ENCODE results near the gene MRPL22. TPM values are rescaled to one million over a fixed set of nuclear protein-coding genes. Genes with fewer than 3 reads are reported as not detected.

The MRPL22 gene
- total RNA-seq, 1 experiment from 2014 or later, result 68.3 TPM

DNA sequence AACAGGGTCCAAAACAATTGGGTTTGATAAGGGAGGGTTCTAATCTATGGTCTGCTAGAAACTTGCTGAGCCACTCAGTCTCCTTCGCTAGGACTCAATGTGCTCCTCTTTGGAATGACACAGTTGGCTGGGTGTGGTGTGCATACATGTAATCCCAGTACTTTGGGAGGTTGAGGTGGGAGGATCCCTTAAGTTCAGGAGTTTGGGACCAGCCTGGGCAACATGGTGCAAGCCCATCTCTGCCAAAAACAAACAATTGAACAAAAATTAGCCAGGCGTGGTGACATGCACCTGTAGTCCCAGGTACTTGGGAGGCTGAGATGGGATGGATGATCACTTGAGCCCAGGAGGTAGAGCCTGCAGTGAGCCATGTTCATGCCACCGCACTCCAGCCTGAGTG, 70.0 kb downstream of the MRPL22 start:
- Histone ChIP-seq H3K9me2 (ENCODE audit: insufficient read depth) (no peaks in the 10 kb centered on the region), H3K27ac (ENCODE audit: low read depth, low read length) (no peak overlapping the region), H3K4me1 (ENCODE audit: control insufficient read depth in 1 of 2, insufficient read depth in 2 of 2, low read length in 2 of 2) (peaks cover 0 to 10% of the 10 kb centered on the region in 2 experiments; a peak in 2 of 4 replicates), H3K27me3 (ENCODE audit: insufficient read depth, low read length) (peaks cover 5% of the 10 kb centered on the region; the same call in 1 of the 2 replicates), H3K36me3 (ENCODE audit: control insufficient read depth in 1 of 2, insufficient read depth in 2 of 2, low read length in 2 of 2) (no peaks in the 10 kb centered on the region), H3K9me3 (ENCODE audit: control insufficient read depth in 1 of 2, insufficient read depth in 1 of 2, low read depth in 1 of 2, low read length in 2 of 2) (no peaks in the 10 kb centered on the region), H2AFZ (ENCODE audit: low read depth, low read length, poor library complexity, severe bottlenecking) (no peak overlapping the region), H3K79me2 (ENCODE audit: insufficient read depth, low read length) (no peaks in the 10 kb centered on the region), H3K4me3 (replicated peaks in 1 of 2; ENCODE audit: low read depth in 1 of 2, low read length in 2 of 2) (no peak overlapping the region), H3K4me2 (ENCODE audit: low read length) (no peak overlapping the region), H4K20me1 (ENCODE audit: insufficient read depth) (no peaks in the 10 kb centered on the region), H3K9ac (ENCODE audit: low read length) (no peak overlapping the region)
- RAD21 ChIA-PET (ENCODE audit: low non-redundant PET in 1 of 2, low total read pairs in 2 of 2, uncharacterized antibody in 2 of 2, unreplicated experiment in 2 of 2), result no interaction called here
- no TSS peak for BruUV-seq (replicated peaks)
- no peak for TF ChIP-seq EGR1 (IDR thresholded peaks at IDR 0.05; ENCODE audit: low read depth)
- TF ChIP-seq, protein P1, sequence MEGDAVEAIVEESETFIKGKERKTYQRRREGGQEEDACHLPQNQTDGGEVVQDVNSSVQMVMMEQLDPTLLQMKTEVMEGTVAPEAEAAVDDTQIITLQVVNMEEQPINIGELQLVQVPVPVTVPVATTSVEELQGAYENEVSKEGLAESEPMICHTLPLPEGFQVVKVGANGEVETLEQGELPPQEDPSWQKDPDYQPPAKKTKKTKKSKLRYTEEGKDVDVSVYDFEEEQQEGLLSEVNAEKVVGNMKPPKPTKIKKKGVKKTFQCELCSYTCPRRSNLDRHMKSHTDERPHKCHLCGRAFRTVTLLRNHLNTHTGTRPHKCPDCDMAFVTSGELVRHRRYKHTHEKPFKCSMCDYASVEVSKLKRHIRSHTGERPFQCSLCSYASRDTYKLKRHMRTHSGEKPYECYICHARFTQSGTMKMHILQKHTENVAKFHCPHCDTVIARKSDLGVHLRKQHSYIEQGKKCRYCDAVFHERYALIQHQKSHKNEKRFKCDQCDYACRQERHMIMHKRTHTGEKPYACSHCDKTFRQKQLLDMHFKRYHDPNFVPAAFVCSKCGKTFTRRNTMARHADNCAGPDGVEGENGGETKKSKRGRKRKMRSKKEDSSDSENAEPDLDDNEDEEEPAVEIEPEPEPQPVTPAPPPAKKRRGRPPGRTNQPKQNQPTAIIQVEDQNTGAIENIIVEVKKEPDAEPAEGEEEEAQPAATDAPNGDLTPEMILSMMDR (IDR thresholded peaks at IDR 0.05 in 2 of 3, conservative IDR thresholded peaks at IDR 0.05 in 1 of 3; ENCODE audit: borderline replicate concordance in 1 of 3, insufficient read depth in 1 of 3, low read depth in 2 of 3, low read length in 2 of 3), result no peak
- TF ChIP-seq, protein P2, sequence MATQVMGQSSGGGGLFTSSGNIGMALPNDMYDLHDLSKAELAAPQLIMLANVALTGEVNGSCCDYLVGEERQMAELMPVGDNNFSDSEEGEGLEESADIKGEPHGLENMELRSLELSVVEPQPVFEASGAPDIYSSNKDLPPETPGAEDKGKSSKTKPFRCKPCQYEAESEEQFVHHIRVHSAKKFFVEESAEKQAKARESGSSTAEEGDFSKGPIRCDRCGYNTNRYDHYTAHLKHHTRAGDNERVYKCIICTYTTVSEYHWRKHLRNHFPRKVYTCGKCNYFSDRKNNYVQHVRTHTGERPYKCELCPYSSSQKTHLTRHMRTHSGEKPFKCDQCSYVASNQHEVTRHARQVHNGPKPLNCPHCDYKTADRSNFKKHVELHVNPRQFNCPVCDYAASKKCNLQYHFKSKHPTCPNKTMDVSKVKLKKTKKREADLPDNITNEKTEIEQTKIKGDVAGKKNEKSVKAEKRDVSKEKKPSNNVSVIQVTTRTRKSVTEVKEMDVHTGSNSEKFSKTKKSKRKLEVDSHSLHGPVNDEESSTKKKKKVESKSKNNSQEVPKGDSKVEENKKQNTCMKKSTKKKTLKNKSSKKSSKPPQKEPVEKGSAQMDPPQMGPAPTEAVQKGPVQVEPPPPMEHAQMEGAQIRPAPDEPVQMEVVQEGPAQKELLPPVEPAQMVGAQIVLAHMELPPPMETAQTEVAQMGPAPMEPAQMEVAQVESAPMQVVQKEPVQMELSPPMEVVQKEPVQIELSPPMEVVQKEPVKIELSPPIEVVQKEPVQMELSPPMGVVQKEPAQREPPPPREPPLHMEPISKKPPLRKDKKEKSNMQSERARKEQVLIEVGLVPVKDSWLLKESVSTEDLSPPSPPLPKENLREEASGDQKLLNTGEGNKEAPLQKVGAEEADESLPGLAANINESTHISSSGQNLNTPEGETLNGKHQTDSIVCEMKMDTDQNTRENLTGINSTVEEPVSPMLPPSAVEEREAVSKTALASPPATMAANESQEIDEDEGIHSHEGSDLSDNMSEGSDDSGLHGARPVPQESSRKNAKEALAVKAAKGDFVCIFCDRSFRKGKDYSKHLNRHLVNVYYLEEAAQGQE (IDR thresholded peaks at IDR 0.05; ENCODE audit: low read depth), result no peak
- no peak for TF ChIP-seq SP1 (IDR thresholded peaks at IDR 0.05; ENCODE audit: low read depth)
- TF ChIP-seq EZH2phosphoT487 (IDR thresholded peaks at IDR 0.05; ENCODE audit: borderline replicate concordance), result no peak
- no peak for TF ChIP-seq ZFX (IDR thresholded peaks at IDR 0.05)
- TF ChIP-seq ELF1 (IDR thresholded peaks at IDR 0.05; ENCODE audit: borderline replicate concordance, low read depth), result no peak
- TF ChIP-seq, protein P3, sequence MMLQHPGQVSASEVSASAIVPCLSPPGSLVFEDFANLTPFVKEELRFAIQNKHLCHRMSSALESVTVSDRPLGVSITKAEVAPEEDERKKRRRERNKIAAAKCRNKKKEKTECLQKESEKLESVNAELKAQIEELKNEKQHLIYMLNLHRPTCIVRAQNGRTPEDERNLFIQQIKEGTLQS (IDR thresholded peaks at IDR 0.05), result no peak
- no peak for TF ChIP-seq POLR2AphosphoS5 (IDR thresholded peaks at IDR 0.05; ENCODE audit: low read depth, low read length)
- TF ChIP-seq, protein P4, sequence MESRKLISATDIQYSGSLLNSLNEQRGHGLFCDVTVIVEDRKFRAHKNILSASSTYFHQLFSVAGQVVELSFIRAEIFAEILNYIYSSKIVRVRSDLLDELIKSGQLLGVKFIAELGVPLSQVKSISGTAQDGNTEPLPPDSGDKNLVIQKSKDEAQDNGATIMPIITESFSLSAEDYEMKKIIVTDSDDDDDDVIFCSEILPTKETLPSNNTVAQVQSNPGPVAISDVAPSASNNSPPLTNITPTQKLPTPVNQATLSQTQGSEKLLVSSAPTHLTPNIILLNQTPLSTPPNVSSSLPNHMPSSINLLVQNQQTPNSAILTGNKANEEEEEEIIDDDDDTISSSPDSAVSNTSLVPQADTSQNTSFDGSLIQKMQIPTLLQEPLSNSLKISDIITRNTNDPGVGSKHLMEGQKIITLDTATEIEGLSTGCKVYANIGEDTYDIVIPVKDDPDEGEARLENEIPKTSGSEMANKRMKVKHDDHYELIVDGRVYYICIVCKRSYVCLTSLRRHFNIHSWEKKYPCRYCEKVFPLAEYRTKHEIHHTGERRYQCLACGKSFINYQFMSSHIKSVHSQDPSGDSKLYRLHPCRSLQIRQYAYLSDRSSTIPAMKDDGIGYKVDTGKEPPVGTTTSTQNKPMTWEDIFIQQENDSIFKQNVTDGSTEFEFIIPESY (IDR thresholded peaks at IDR 0.05; ENCODE audit: extremely low read depth, insufficient replicate concordance, low read length), result no peak
- TF ChIP-seq POLR2A (IDR thresholded peaks at IDR 0.05; ENCODE audit: borderline replicate concordance, extremely low read depth, insufficient read depth, insufficient read length), result no peak
- no peak for TF ChIP-seq CBX3 (IDR thresholded peaks at IDR 0.05; ENCODE audit: low read depth)
- TF ChIP-seq EZH2 (IDR thresholded peaks at IDR 0.05), result no peak
- no peak for TF ChIP-seq SRF (IDR thresholded peaks at IDR 0.05; ENCODE audit: low read depth)
- no peak for TF ChIP-seq JUND (IDR thresholded peaks at IDR 0.05)
- no peak for TF ChIP-seq YY1 (IDR thresholded peaks at IDR 0.05; ENCODE audit: extremely low read depth, insufficient replicate concordance, low read depth, low read length)
- TF ChIP-seq SIN3A (IDR thresholded peaks at IDR 0.05; ENCODE audit: low read depth), result no peak
- no peak for TF ChIP-seq RAD21 (IDR thresholded peaks at IDR 0.05; ENCODE audit: low read depth)
- intact Hi-C loops (cut with micrococcal nuclease), result no loop called here
- CTCF ChIA-PET, result no interaction called here
- ATAC-seq (no peak), DNase-seq (ENCODE audit: low read depth, low spot score) (no peak)
- POLR2A ChIA-PET, result no interaction called here
